LNCAP (cell line): ENCODE data around the gene ZNF286A.

Source experiments
- CTCF ChIP-seq: fragments of 450-650 bp; IDR thresholded peaks from 2 replicates; pipeline ENCODE4 v1.5.1; 2017; ENCODE audit warnings: mild to moderate bottlenecking

ZNF286A gene

GRCh38 chr17:15744885-15745284, 45.3 kb downstream of the ZNF286A start:
- no peak for TF ChIP-seq CTCF
